K562 (cell line): ENCODE measurements around the gene GALNT9. TPM values are rescaled to one million over a fixed set of nuclear protein-coding genes. Genes with fewer than 3 reads are reported as not detected.

Experiments used
- ATAC-seq: fragments of 200-7000 bp; cut with Tn5 transposase; 3 replicates; pipeline ENCODE4 v1.9.1; 2020; ENCODE audit warnings: moderate library complexity
- BruUV-seq: library from RNA; stranded (reverse); fragments of 400-500 nt; replicated peaks from 2 replicates; lab custom pipeline; 2021; lab: Mats Ljungman, UMichigan
- CTCF ChIA-PET: fragments of 300-600 bp; formaldehyde crosslinking; extraction: SDS; loops from one replicate; lab custom pipeline; 2021; ENCODE audit warnings: low intra/inter-chr PET ratio; lab: Yijun Ruan, JAX
- POLR2A ChIA-PET: fragments of 300-600, 350-650 bp; sonication (Branson Sonifier 250); formaldehyde crosslinking; extraction: SDS; loops from one replicate; lab custom pipeline; 2021; ENCODE audit warnings: antibody characterized with exemption, inconsistent platforms; lab: Yijun Ruan, JAX
- DNase-seq, 4 experiments: peaks; one replicate each; pipeline versions ENCODE4 v3.0.0 to v3.0.0-alpha.2; 2011 to 2018; ENCODE audit warnings: low spot score in 3 of 4, mixed read lengths in 3 of 4; ENCODE audit errors: extremely low read depth in 1 of 4
- FAIRE-seq: peaks from 2 replicates; lab custom pipeline; 2011; peaks lifted over from hg19 to GRCh38; lab: Jason Lieb, UNC
- H2AFZ ChIP-seq: 2 replicates; pipeline ENCODE4 v1.6.0; 2011; ENCODE audit warnings: low read depth, low read length, control low read depth, inconsistent platforms
- H3K27ac ChIP-seq: fragments of 200-600 bp; 3 replicates; pipeline ENCODE4 v1.8.0; 2011; ENCODE audit warnings: low read depth, mild to moderate bottlenecking, control low read depth, inconsistent platforms, low read length, moderate library complexity, mixed read lengths; ENCODE audit errors: extremely low read depth
- H3K27me3 ChIP-seq, 2 experiments: fragments of 300-600 bp in 1 of 2; 2 replicates in 1 of 2; 3 replicates in 1 of 2; pipeline versions ENCODE4 v1.6.0 to v1.8.0; 2011; ENCODE audit warnings: inconsistent platforms in 2 of 2, low read length in 2 of 2, mild to moderate bottlenecking in 1 of 2, mixed read lengths in 1 of 2, moderate library complexity in 1 of 2; ENCODE audit not compliant: control insufficient read depth in 2 of 2, insufficient read depth in 2 of 2
- H3K36me3 ChIP-seq: fragments of 300-600 bp; 3 replicates; pipeline ENCODE4 v1.8.0; 2011; ENCODE audit warnings: mild to moderate bottlenecking, low read length, inconsistent platforms; ENCODE audit not compliant: control insufficient read depth, insufficient read depth
- H3K4me1 ChIP-seq, 2 experiments: fragments of 200-600 bp in 1 of 2; replicated peaks in 1 of 2; 2 replicates in 1 of 2; 3 replicates in 1 of 2; pipeline versions ENCODE4 v1.5.1 to v1.8.0; 2011; ENCODE audit warnings: inconsistent platforms in 2 of 2, low read length in 2 of 2, mild to moderate bottlenecking in 1 of 2, mixed read lengths in 1 of 2, moderate library complexity in 1 of 2; ENCODE audit not compliant: control insufficient read depth in 2 of 2, insufficient read depth in 2 of 2
- H3K4me2 ChIP-seq: 2 replicates; pipeline ENCODE4 v1.6.1; 2011; ENCODE audit warnings: low read length, control low read depth, inconsistent platforms, mixed read lengths; ENCODE audit not compliant: insufficient read depth
- H3K4me3 ChIP-seq: fragments of 200-600 bp; sonication (generic), shearing (Covaris generic); 2 replicates; pipeline ENCODE4 v1.5.1; 2016; ENCODE audit warnings: control low read depth, inconsistent platforms
- H3K79me2 ChIP-seq: fragments of 200-600 bp; 3 replicates; pipeline ENCODE4 v1.8.0; 2011; ENCODE audit warnings: low read length, inconsistent platforms; ENCODE audit not compliant: control insufficient read depth, insufficient read depth
- H3K9ac ChIP-seq, 2 experiments: 2 replicates each; pipeline versions ENCODE4 v1.6.0 to v1.6.1; 2011; ENCODE audit warnings: low read depth in 2 of 2, low read length in 2 of 2, control low read depth in 1 of 2, inconsistent platforms in 1 of 2, mild to moderate bottlenecking in 1 of 2, mixed read lengths in 1 of 2; ENCODE audit not compliant: insufficient read depth in 1 of 2
- H3K9me1 ChIP-seq: one replicate; pipeline ENCODE4 v1.6.0; 2011; ENCODE audit warnings: inconsistent platforms, mild to moderate bottlenecking, low read length, moderate library complexity; ENCODE audit not compliant: control insufficient read depth, insufficient read depth
- H3K9me3 ChIP-seq: replicated peaks from 2 replicates; pipeline ENCODE4 v1.5.1; 2011; ENCODE audit warnings: low read depth, low read length, inconsistent platforms; ENCODE audit not compliant: control insufficient read depth, insufficient read depth
- H4K20me1 ChIP-seq: replicated peaks from 2 replicates; pipeline ENCODE4 v1.6.1; 2011; ENCODE audit warnings: low read length, inconsistent platforms, mixed read lengths; ENCODE audit not compliant: control insufficient read depth, insufficient read depth
- E2F4 ChIP-seq: sonication (generic); formaldehyde crosslinking; IDR thresholded peaks from 2 replicates; pipeline ENCODE4 v1.8.0; 2022; ENCODE audit warnings: mild to moderate bottlenecking, low read depth, missing genetic modification reagents
- MCM3 ChIP-seq: fragments of 450-650 bp; IDR thresholded peaks from 2 replicates; pipeline ENCODE4 v1.6.1; 2016
- POLR2AphosphoS5 ChIP-seq: IDR thresholded peaks from 2 replicates; pipeline ENCODE4 v1.6.1; 2011; ENCODE audit warnings: mild to moderate bottlenecking, low read depth, low read length, moderate library complexity; ENCODE audit not compliant: control insufficient read depth, insufficient read depth
- ZNF398 ChIP-seq: fragments of 250-450 bp; sonication (Bioruptor Pico); IDR thresholded peaks from 2 replicates; pipeline ENCODE4 v1.8.0; 2021; ENCODE audit warnings: moderate library complexity, mild to moderate bottlenecking, inconsistent platforms
- WGBS: fragments of 100-300 bp; shearing (Covaris generic); methylation state at CpG from one replicate; pipeline ENCODE4 v1.1.6; 2016; ENCODE audit warnings: low coverage, mixed read lengths; ENCODE audit not compliant: insufficient coverage; ENCODE audit errors: missing lambda C conversion rate; 5-methylcytosine and 5-hydroxymethylcytosine counted together
- in situ Hi-C: fragments of 300-500 bp; cut with MboI; formaldehyde crosslinking; loops from 4 replicates; pipeline ENCODE4 v1.15.0; 2018; ENCODE audit warnings: inconsistent platforms, mixed read lengths
- intact Hi-C: fragments of 100-400 bp; cut with micrococcal nuclease; formaldehyde crosslinking; loops from 2 replicates; pipeline ENCODE4 v1.14.2; 2022
- polyA plus RNA-seq, 8 experiments: library from polyadenylated mRNA; depleted of rRNA in 4 of 8; stranded (reverse) in 5 of 8; unstranded in 3 of 8; fragments of >200 nt; fragmentation: Nextera tagmentation in 2 of 8; fragmentation: Illumina TruSeq in 1 of 8; extraction: Ambion mirVana in 2 of 8; extraction: Trizol in 1 of 8; gene quantifications; 2 replicates each; pipeline versions ENCODE4 v1.2.1 to v1.2.3, GENCODE V29; 2011 to 2014; ENCODE audit warnings: inconsistent platforms in 1 of 8, missing spikeins in 1 of 8
- total RNA-seq, 7 experiments: library from RNA; depleted of rRNA in 6 of 7; stranded (reverse); fragments of >200 nt in 6 of 7; fragmentation: Illumina TruSeq in 2 of 7; extraction: Trizol in 2 of 7; gene quantifications; 2 replicates each; pipeline versions ENCODE4 v1.2.1 to v1.2.3, GENCODE V29; 2011 to 2021; ENCODE audit warnings: low replicate concordance in 1 of 7

Gene GALNT9
- total and polyA plus RNA-seq, 9 of the 15 experiments (the other 6 are each of a cell fraction or from before 2014, with no cell fraction given) = not detected

GRCh38 chr12:132290203-132290540 lies 39.2 kb downstream of the GALNT9 start:
- Histone ChIP-seq H3K4me2 (no peak overlapping the region), H3K4me1 (peaks cover 0 to 5% of the 10 kb centered on the region in 2 experiments; a peak in 1 of 5 replicates), H3K79me2 (no peaks in the 10 kb centered on the region), H3K36me3 (no peaks in the 10 kb centered on the region), H3K27ac (no peak overlapping the region), H3K27me3 (peaks cover 20 to 68% of the 10 kb centered on the region in 2 experiments; a peak in 4 of 5 replicates), H3K9me1 (no peaks in the 10 kb centered on the region), H2AFZ (no peak overlapping the region), H3K9me3 (no peaks in the 10 kb centered on the region), H3K4me3 (no peak overlapping the region), H4K20me1 (no peaks in the 10 kb centered on the region), H3K9ac (no peak overlapping the region)
- FAIRE-seq (no peak), DNase-seq (no peak), ATAC-seq (no peak)
- POLR2A ChIA-PET = no interaction called here
- TF ChIP-seq E2F4 (CRISPR knock-in tag) = no peak
- TF ChIP-seq MCM3 = no peak
- TF ChIP-seq ZNF398 (CRISPR knock-in tag) = no peak
- TF ChIP-seq POLR2AphosphoS5 = no peak
- 30% methylated on average over 11 of the region's 12 CpGs for WGBS
- BruUV-seq = no TSS peak
- CTCF ChIA-PET = no interaction called here
- intact Hi-C loops (no loop called here), in situ Hi-C loops (no loop called here)
